Chondrocyte (in vitro differentiated cells): ENCODE results near the gene ANKRD39. TPM values are rescaled to one million over a fixed set of nuclear protein-coding genes. Genes with fewer than 3 reads are reported as not detected.

Source experiments
- DNase-seq: peaks from one replicate; pipeline ENCODE4 v3.0.0; 2021; ENCODE audit warnings: mixed read lengths, low spot score
- H3K27ac Mint-ChIP-seq: one replicate; pipeline ENCODE4 v1.8.0; 2021; ENCODE audit warnings: mild to moderate bottlenecking, moderate library complexity, mixed read lengths; ENCODE audit not compliant: unreplicated experiment
- H3K27me3 Mint-ChIP-seq: 2 replicates; pipeline ENCODE4 v1.8.0; 2021; ENCODE audit warnings: low read depth, mixed read lengths
- H3K36me3 Mint-ChIP-seq: 2 replicates; pipeline ENCODE4 v1.8.0; 2021; ENCODE audit warnings: low read depth, mixed read lengths
- H3K4me1 Mint-ChIP-seq: 2 replicates; pipeline ENCODE4 v1.8.0; 2021; ENCODE audit warnings: low read depth, mild to moderate bottlenecking, mixed read lengths
- H3K4me3 Mint-ChIP-seq: one replicate; pipeline ENCODE4 v1.8.0; 2021; ENCODE audit warnings: mild to moderate bottlenecking, moderate library complexity, mixed read lengths; ENCODE audit not compliant: unreplicated experiment
- H3K9me3 Mint-ChIP-seq: 2 replicates; pipeline ENCODE4 v1.8.0; 2021; ENCODE audit warnings: low read depth, mixed read lengths
- CTCF ChIP-seq: fragments of 200-600 bp; sonication (generic); IDR thresholded peaks from 2 replicates; pipeline ENCODE4 v1.5.0; 2021; ENCODE audit warnings: antibody characterized with exemption, mild to moderate bottlenecking, moderate library complexity
- total RNA-seq: library from RNA; stranded (reverse); gene quantifications from 3 replicates; pipeline ENCODE4 v1.2.1, GENCODE V29; 2021

ANKRD39 gene
- total RNA-seq, 1 donor from 2014 or later: 7.9 TPM

GRCh38 chr2:96832408-96832753 lies 25.4 kb downstream of the ANKRD39 start:
- no peak overlapping the region for H3K4me3 Mint-ChIP-seq
- no peaks in the 10 kb centered on the region for H3K9me3 Mint-ChIP-seq
- DNase-seq: no peak
- H3K4me1 Mint-ChIP-seq: peaks cover 14% of the 10 kb centered on the region
- TF ChIP-seq CTCF: no peak
- peak overlapping the region; percentile 49 for H3K27ac Mint-ChIP-seq
- no peaks in the 10 kb centered on the region for H3K27me3 Mint-ChIP-seq
- H3K36me3 Mint-ChIP-seq: peaks cover 11% of the 10 kb centered on the region

- no peak for TF ChIP-seq CTCF
- H3K36me3 Mint-ChIP-seq: peaks cover 11% of the 10 kb centered on the region
Observed at GRCh38 chr2:96831679-96832078, 26.1 kb downstream of the ANKRD39 start.

GRCh38 chr2:96830044-96830562 lies 27.7 kb downstream of the ANKRD39 start:
- Mint-ChIP-seq H3K36me3 (peaks cover 11% of the 10 kb centered on the region), H3K9me3 (no peaks in the 10 kb centered on the region), H3K27ac (no peak overlapping the region), H3K27me3 (no peaks in the 10 kb centered on the region), H3K4me1 (peaks cover 14% of the 10 kb centered on the region), H3K4me3 (no peak overlapping the region)
- TF ChIP-seq CTCF: no peak
- no peak for DNase-seq

More at GRCh38 chr2:96831679-96832078, 26.1 kb downstream of the ANKRD39 start:
- H3K27ac Mint-ChIP-seq: no peak overlapping the region
- no peak overlapping the region for H3K4me3 Mint-ChIP-seq
- H3K27me3 Mint-ChIP-seq: no peaks in the 10 kb centered on the region
- no peaks in the 10 kb centered on the region for H3K9me3 Mint-ChIP-seq
- no peak for DNase-seq
- H3K4me1 Mint-ChIP-seq: peaks cover 14% of the 10 kb centered on the region

GRCh38 chr2:96828874-96829273 lies 28.9 kb downstream of the ANKRD39 start:
- no peak for DNase-seq
- Mint-ChIP-seq H3K4me3 (no peak overlapping the region), H3K27ac (no peak overlapping the region)

GRCh38 chr2:96828436-96828835 lies 29.4 kb downstream of the ANKRD39 start:
- Mint-ChIP-seq H3K27ac (no peak overlapping the region), H3K9me3 (no peaks in the 10 kb centered on the region), H3K36me3 (peaks cover 11% of the 10 kb centered on the region), H3K27me3 (no peaks in the 10 kb centered on the region), H3K4me3 (no peak overlapping the region), H3K4me1 (peaks cover 21% of the 10 kb centered on the region)
- no peak for TF ChIP-seq CTCF
- DNase-seq: no peak

More at GRCh38 chr2:96828874-96829273, 28.9 kb downstream of the ANKRD39 start:
- no peaks in the 10 kb centered on the region for H3K27me3 Mint-ChIP-seq
- peaks cover 11% of the 10 kb centered on the region for H3K36me3 Mint-ChIP-seq
- TF ChIP-seq CTCF: no peak
- peaks cover 19% of the 10 kb centered on the region for H3K4me1 Mint-ChIP-seq
- no peaks in the 10 kb centered on the region for H3K9me3 Mint-ChIP-seq
